Trophoblast cell (in vitro differentiated cells and primary cell): ENCODE data around the gene ZBED1.
"Not testable (repeated sequence)": the region's sequence is repeated elsewhere in the genome, so short reads cannot be mapped to it uniquely, and the experiment has no call there.

ENCODE experiments used
- DNase-seq, 2 donors: peaks; one replicate each; pipeline ENCODE4 v3.0.0-alpha.2; 2016
- H2AFZ ChIP-seq: 2 replicates; pipeline ENCODE4 v1.6.1; 2013; ENCODE audit warnings: low read length, moderate library complexity, mild to moderate bottlenecking; ENCODE audit not compliant: insufficient read depth, poor library complexity
- H2AK5ac ChIP-seq: 2 replicates; pipeline ENCODE4 v1.6.1; 2013; ENCODE audit warnings: mild to moderate bottlenecking, low read length
- H2BK120ac ChIP-seq: 2 replicates; pipeline ENCODE4 v1.6.1; 2013; ENCODE audit warnings: low read length, mild to moderate bottlenecking, moderate library complexity; ENCODE audit not compliant: insufficient read depth, poor library complexity
- H2BK12ac ChIP-seq: 2 replicates; pipeline ENCODE4 v1.6.1; 2013; ENCODE audit warnings: mild to moderate bottlenecking, low read length, moderate library complexity
- H2BK5ac ChIP-seq: 2 replicates; pipeline ENCODE4 v1.6.1; 2013; ENCODE audit warnings: low read length, low read depth, moderate library complexity, mild to moderate bottlenecking; ENCODE audit not compliant: poor library complexity
- H3K14ac ChIP-seq: 2 replicates; pipeline ENCODE4 v1.6.1; 2013; ENCODE audit warnings: mild to moderate bottlenecking, low read length
- H3K18ac ChIP-seq: 2 replicates; pipeline ENCODE4 v1.6.1; 2013; ENCODE audit warnings: mild to moderate bottlenecking, low read length
- H3K23ac ChIP-seq: 2 replicates; pipeline ENCODE4 v1.6.1; 2013; ENCODE audit warnings: low read length
- H3K27ac ChIP-seq: 2 replicates; pipeline ENCODE4 v1.5.1; 2013; ENCODE audit warnings: low read depth, mild to moderate bottlenecking, inconsistent platforms, low read length, moderate library complexity
- H3K27me3 ChIP-seq: 2 replicates; pipeline ENCODE4 v1.6.1; 2013; ENCODE audit warnings: inconsistent platforms, mild to moderate bottlenecking, low read length, moderate library complexity; ENCODE audit not compliant: insufficient read depth
- H3K36me3 ChIP-seq, 2 experiments: 1 replicate in 1 of 2; 2 replicates in 1 of 2; pipeline ENCODE4 v1.6.1; 2013; ENCODE audit warnings: low read length in 2 of 2, mild to moderate bottlenecking in 2 of 2, moderate library complexity in 1 of 2; ENCODE audit not compliant: insufficient read depth in 2 of 2, control insufficient read depth in 1 of 2
- H3K4ac ChIP-seq: 2 replicates; pipeline ENCODE4 v1.6.1; 2013; ENCODE audit warnings: low read depth, mild to moderate bottlenecking, low read length, moderate library complexity
- H3K4me1 ChIP-seq, 2 experiments: 1 replicate in 1 of 2; 2 replicates in 1 of 2; pipeline ENCODE4 v1.6.1; 2013; ENCODE audit warnings: low read length in 2 of 2, mild to moderate bottlenecking in 2 of 2, moderate library complexity in 1 of 2; ENCODE audit not compliant: insufficient read depth in 2 of 2, control insufficient read depth in 1 of 2
- H3K4me2 ChIP-seq: 2 replicates; pipeline ENCODE4 v1.6.1; 2013; ENCODE audit warnings: inconsistent platforms, mild to moderate bottlenecking, low read length, moderate library complexity
- H3K4me3 ChIP-seq: 2 replicates; pipeline ENCODE4 v1.5.1; 2013; ENCODE audit warnings: mild to moderate bottlenecking, low read depth, low read length, inconsistent platforms
- H3K79me1 ChIP-seq: one replicate; pipeline ENCODE4 v1.6.1; 2013; ENCODE audit warnings: low read length
- H3K79me2 ChIP-seq: 2 replicates; pipeline ENCODE4 v1.6.1; 2013; ENCODE audit warnings: low read length, mild to moderate bottlenecking; ENCODE audit not compliant: control insufficient read depth, insufficient read depth, poor library complexity
- H3K9ac ChIP-seq: 2 replicates; pipeline ENCODE4 v1.6.1; 2013; ENCODE audit warnings: mild to moderate bottlenecking, low read length
- H3K9me3 ChIP-seq: 2 replicates; pipeline ENCODE4 v1.6.1; 2013; ENCODE audit warnings: low read depth, mild to moderate bottlenecking, control low read depth, inconsistent platforms, low read length; ENCODE audit not compliant: insufficient read depth
- H4K12ac ChIP-seq: 2 replicates; pipeline ENCODE4 v1.6.1; 2013; ENCODE audit warnings: low read depth, mild to moderate bottlenecking, low read length, moderate library complexity
- H4K8ac ChIP-seq: 2 replicates; pipeline ENCODE4 v1.6.1; 2013; ENCODE audit warnings: low read depth, mild to moderate bottlenecking, low read length, moderate library complexity
- H4K91ac ChIP-seq: one replicate; pipeline ENCODE4 v1.6.1; 2013; ENCODE audit warnings: low read depth, mild to moderate bottlenecking, low read length, moderate library complexity
- WGBS: extraction: QIAGEN DNeasy Blood & Tissue Kit; methylation state at CpG from one replicate; pipeline ENCODE4 v1.1.7; 2013; ENCODE audit warnings: missing lambda C conversion rate; ENCODE audit not compliant: insufficient read length, insufficient coverage; ENCODE audit errors: extremely low coverage; 5-methylcytosine and 5-hydroxymethylcytosine counted together

The ZBED1 gene

GRCh38 chrX:2454620-2455019, 46.2 kb downstream of the ZBED1 start:
- not testable (repeated sequence) for H4K91ac ChIP-seq, H3K4ac ChIP-seq, H3K9ac ChIP-seq

GRCh38 chrX:2452799-2453198, 48.0 kb downstream of the ZBED1 start:
- Histone ChIP-seq H3K79me2 (no peaks in the 10 kb centered on the region), H3K9me3 (peaks cover 4% of the 10 kb centered on the region), H3K27me3 (no peaks in the 10 kb centered on the region), H2AFZ (no peak overlapping the region), H3K36me3 (peaks cover 0 to 3% of the 10 kb centered on the region in 2 experiments), H2AK5ac (no peak overlapping the region), H2BK120ac (no peak overlapping the region), H3K4me3 (no peak overlapping the region), H4K91ac (no peak overlapping the region), H2BK5ac (no peak overlapping the region), H3K27ac (no peak overlapping the region), H3K18ac (no peak overlapping the region), H3K4me1 (peaks cover 0 to 8% of the 10 kb centered on the region in 2 experiments), H3K4ac (no peak overlapping the region), H3K23ac (no peak overlapping the region), H3K4me2 (no peak overlapping the region), H4K8ac (no peak overlapping the region), H4K12ac (no peak overlapping the region), H2BK12ac (no peak overlapping the region), H3K9ac (no peak overlapping the region), H3K14ac (no peak overlapping the region), H3K79me1 (no peaks in the 10 kb centered on the region)
- no CpG with 5 or more reads among the region's 4 CpGs for WGBS
- DNase-seq = no peak

More at GRCh38 chrX:2454620-2455019, 46.2 kb downstream of the ZBED1 start:
- H3K4me1 ChIP-seq, H2BK5ac ChIP-seq, H3K27ac ChIP-seq, H3K23ac ChIP-seq, H3K27me3 ChIP-seq, H3K79me2 ChIP-seq, H2BK120ac ChIP-seq, H3K9me3 ChIP-seq, H3K14ac ChIP-seq, H4K8ac ChIP-seq, H3K18ac ChIP-seq, H2AK5ac ChIP-seq, H3K4me2 ChIP-seq, H3K79me1 ChIP-seq, H4K12ac ChIP-seq, DNase-seq, H3K4me3 ChIP-seq, H3K36me3 ChIP-seq, H2AFZ ChIP-seq, H2BK12ac ChIP-seq: not testable (repeated sequence)
- no CpG with 5 or more reads among the region's 9 CpGs for WGBS

- Histone ChIP-seq H2BK12ac (no peak overlapping the region), H2AFZ (no peak overlapping the region), H4K8ac (no peak overlapping the region), H3K4ac (no peak overlapping the region), H2AK5ac (no peak overlapping the region), H3K9ac (no peak overlapping the region), H4K12ac (no peak overlapping the region), H3K4me2 (no peak overlapping the region), H2BK5ac (no peak overlapping the region), H3K79me2 (no peaks in the 10 kb centered on the region), H3K27ac (no peak overlapping the region), H3K4me1 (peaks cover 0 to 8% of the 10 kb centered on the region in 2 experiments), H3K27me3 (no peaks in the 10 kb centered on the region), H3K79me1 (no peaks in the 10 kb centered on the region), H3K23ac (no peak overlapping the region), H4K91ac (no peak overlapping the region), H3K36me3 (peaks cover 0 to 3% of the 10 kb centered on the region in 2 experiments), H3K9me3 (peaks cover 4% of the 10 kb centered on the region), H2BK120ac (no peak overlapping the region), H3K14ac (no peak overlapping the region), H3K18ac (no peak overlapping the region), H3K4me3 (no peak overlapping the region)
- WGBS = no CpG with 5 or more reads among the region's 22 CpGs
- DNase-seq = no peak
Measured at GRCh38 chrX:2452317-2452784, 48.4 kb downstream of the ZBED1 start.

GRCh38 chrX:2451501-2452316, 49.1 kb downstream of the ZBED1 start:
- Histone ChIP-seq H2BK5ac (no peak overlapping the region), H3K4me1 (peaks cover 0 to 8% of the 10 kb centered on the region in 2 experiments), H4K12ac (no peak overlapping the region), H3K36me3 (peaks cover 0 to 3% of the 10 kb centered on the region in 2 experiments), H3K14ac (no peak overlapping the region), H3K9ac (no peak overlapping the region), H2BK12ac (no peak overlapping the region), H2AK5ac (no peak overlapping the region), H4K91ac (no peak overlapping the region), H2AFZ (no peak overlapping the region), H3K18ac (no peak overlapping the region), H3K27ac (peak overlapping the region; percentile 3), H3K4me2 (peak overlapping the region; percentile 3), H3K27me3 (no peaks in the 10 kb centered on the region), H3K79me1 (no peaks in the 10 kb centered on the region), H2BK120ac (no peak overlapping the region), H3K9me3 (peaks cover 6% of the 10 kb centered on the region), H4K8ac (no peak overlapping the region), H3K23ac (no peak overlapping the region), H3K79me2 (no peaks in the 10 kb centered on the region), H3K4me3 (no peak overlapping the region), H3K4ac (no peak overlapping the region)
- peak; percentile 91 to 93 for DNase-seq
- WGBS = no CpG with 5 or more reads among the region's 25 CpGs
